Measurements from ENCODE around the gene GPR84.

GRCh38 chr12:54341378-54342300, 22.6 kb downstream of the GPR84 start:
- no peak for TF ChIP-seq GATA2 (IDR thresholded peaks at IDR 0.05; ENCODE audit: low read depth, low read length)
- no peak for TF ChIP-seq GATA3 (IDR thresholded peaks at IDR 0.05; ENCODE audit: low read depth, low read length)

Measured in SH-SY5Y (cell line).